Measurements from ENCODE around the gene PZP. TPM values are rescaled to one million over a fixed set of nuclear protein-coding genes. Genes with fewer than 3 reads are reported as not detected.

Gene PZP
- total and polyA plus RNA-seq, 2 of the 8 experiments (the other 6 are each of a cell fraction or from before 2014, with no cell fraction given): 0.08 TPM; not detected in 1

DNA sequence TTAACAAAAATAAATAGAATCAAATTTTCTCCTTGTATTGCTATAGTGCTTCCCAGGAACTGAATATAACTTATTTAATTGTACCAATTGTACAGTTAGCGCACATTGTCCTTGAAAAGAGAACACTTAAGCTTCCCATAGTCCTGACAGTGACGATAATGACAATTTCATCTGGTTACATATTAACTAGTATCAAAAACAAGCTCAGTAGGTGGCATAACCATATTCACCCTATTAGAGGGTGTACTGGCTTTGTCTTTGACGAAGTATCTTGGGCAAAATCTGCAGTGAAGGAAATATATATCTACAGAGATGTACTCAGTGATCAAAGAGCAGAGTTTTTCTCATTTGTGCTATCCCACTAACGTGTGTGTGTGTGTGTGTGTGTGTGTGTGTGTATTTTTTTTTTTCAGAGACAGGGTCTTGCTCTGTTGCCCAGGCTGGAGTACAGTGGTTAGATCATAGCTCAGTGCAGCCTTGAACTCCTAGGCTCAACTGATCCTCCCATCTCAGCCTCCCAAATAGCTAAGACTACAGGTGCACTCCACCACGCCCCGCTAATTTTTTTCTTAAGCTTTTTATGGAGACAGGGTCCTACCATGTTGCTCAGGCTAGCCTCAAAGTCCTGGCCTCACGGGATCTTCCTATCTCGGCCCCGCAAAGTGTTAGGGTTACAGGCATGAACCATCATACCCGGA lies 87.6 kb downstream of the PZP start (continued):
- TF ChIP-seq HDAC2 (IDR thresholded peaks at IDR 0.05; ENCODE audit: borderline replicate concordance in 1 of 2, low read depth in 2 of 2, low read length in 2 of 2) (no peak), NANOG (IDR thresholded peaks at IDR 0.05; ENCODE audit: insufficient read depth, low read depth, low read length, poor library complexity, severe bottlenecking) (no peak)
